NT2/D1 (cell line): ENCODE data around the gene FBXL12.
"Not testable (repeated sequence)": the region's sequence is repeated elsewhere in the genome, so short reads cannot be mapped to it uniquely, and the experiment has no call there.

ENCODE experiments used
- DNase-seq: peaks from one replicate; pipeline ENCODE4 v3.0.0-alpha.2; 2011; ENCODE audit warnings: low read depth, low spot score
- H3K27me3 ChIP-seq: 2 replicates; pipeline ENCODE4 v1.6.0; 2011; ENCODE audit warnings: mild to moderate bottlenecking; ENCODE audit not compliant: insufficient read length, insufficient read depth
- H3K36me3 ChIP-seq: 2 replicates; pipeline ENCODE4 v1.6.1; 2011; ENCODE audit warnings: mild to moderate bottlenecking, low read length, mixed read lengths; ENCODE audit not compliant: insufficient read depth, insufficient read length
- H3K4me1 ChIP-seq: 2 replicates; pipeline ENCODE4 v1.5.1; 2011; ENCODE audit not compliant: insufficient read depth, insufficient read length
- H3K4me3 ChIP-seq: 2 replicates; pipeline ENCODE4 v1.5.1; 2011; ENCODE audit warnings: low read depth; ENCODE audit not compliant: insufficient read length
- H3K9ac ChIP-seq: 2 replicates; pipeline ENCODE4 v1.6.0; 2011; ENCODE audit warnings: low read depth; ENCODE audit not compliant: insufficient read length
- H3K9me3 ChIP-seq: 2 replicates; pipeline ENCODE4 v1.5.1; 2011; ENCODE audit warnings: mild to moderate bottlenecking, low read length; ENCODE audit not compliant: insufficient read depth
- SUZ12 ChIP-seq: IDR thresholded peaks from 2 replicates; pipeline ENCODE4 v1.6.1; 2011; ENCODE audit not compliant: insufficient read length, insufficient read depth; ENCODE audit errors: extremely low read depth
- YY1 ChIP-seq: IDR thresholded peaks from 2 replicates; pipeline ENCODE4 v1.6.1; 2011; ENCODE audit not compliant: insufficient read length, insufficient read depth
- ZNF274 ChIP-seq: IDR thresholded peaks from 2 replicates; pipeline ENCODE4 v1.6.1; 2011; ENCODE audit warnings: mild to moderate bottlenecking, low read depth, low read length

Gene FBXL12

GRCh38 chr19:9848060-9848459 is 29.2 kb upstream of the FBXL12 start:
- H3K4me3 ChIP-seq: no peak overlapping the region
- H3K27me3 ChIP-seq: no peaks in the 10 kb centered on the region
- no peak for TF ChIP-seq YY1
- no peak for TF ChIP-seq ZNF274
- no peak for TF ChIP-seq SUZ12
- DNase-seq: no peak
- peaks cover 30% of the 10 kb centered on the region for H3K4me1 ChIP-seq
- no peaks in the 10 kb centered on the region for H3K9me3 ChIP-seq
- H3K36me3 ChIP-seq: peaks cover 76% of the 10 kb centered on the region
- H3K9ac ChIP-seq: no peak overlapping the region

DNA sequence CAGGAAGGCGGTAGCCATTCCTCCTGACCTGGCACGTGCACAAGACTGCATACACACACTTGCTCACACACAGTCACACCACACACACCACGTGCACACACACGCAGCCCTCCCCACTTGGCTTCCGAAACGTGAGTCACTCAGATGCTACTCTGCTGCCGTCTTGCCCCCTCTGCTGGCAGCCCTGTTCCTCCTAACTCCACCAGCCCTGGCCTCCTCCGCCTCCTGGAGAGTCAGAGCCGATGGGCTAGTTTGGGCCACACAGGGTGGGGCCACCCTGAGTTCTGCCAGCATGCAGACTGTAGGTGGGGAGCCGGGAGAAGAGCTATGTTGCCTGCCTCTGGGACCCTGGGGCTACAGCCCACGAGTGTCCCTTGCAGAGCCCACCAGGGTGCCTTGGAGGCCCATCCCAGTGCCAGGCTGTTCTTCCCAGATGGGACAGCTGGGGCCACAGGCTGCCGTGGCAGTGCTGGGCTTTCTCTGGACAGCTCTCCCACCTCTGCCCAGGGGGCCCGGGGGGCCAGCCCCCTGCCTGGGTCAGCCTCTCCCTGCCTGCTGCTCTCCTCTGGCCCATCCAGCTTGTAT is 28.3 kb upstream of the FBXL12 start:
- no peak overlapping the region for H3K4me3 ChIP-seq
- H3K27me3 ChIP-seq: no peaks in the 10 kb centered on the region
- H3K36me3 ChIP-seq: peaks cover 85% of the 10 kb centered on the region
- H3K9me3 ChIP-seq: no peaks in the 10 kb centered on the region
- H3K4me1 ChIP-seq: peaks cover 30% of the 10 kb centered on the region
- H3K9ac ChIP-seq: peak overlapping the region; percentile 50
- no peak for DNase-seq
- no peak for TF ChIP-seq SUZ12
- TF ChIP-seq YY1: no peak
- TF ChIP-seq ZNF274: no peak

GRCh38 chr19:9843626-9844273 is 24.9 kb upstream of the FBXL12 start:
- H3K9me3 ChIP-seq, H3K4me3 ChIP-seq, DNase-seq, H3K9ac ChIP-seq, H3K27me3 ChIP-seq: not testable (repeated sequence)
- H3K36me3 ChIP-seq: peaks cover 93% of the 10 kb centered on the region
- H3K4me1 ChIP-seq: peaks cover 17% of the 10 kb centered on the region

DNA sequence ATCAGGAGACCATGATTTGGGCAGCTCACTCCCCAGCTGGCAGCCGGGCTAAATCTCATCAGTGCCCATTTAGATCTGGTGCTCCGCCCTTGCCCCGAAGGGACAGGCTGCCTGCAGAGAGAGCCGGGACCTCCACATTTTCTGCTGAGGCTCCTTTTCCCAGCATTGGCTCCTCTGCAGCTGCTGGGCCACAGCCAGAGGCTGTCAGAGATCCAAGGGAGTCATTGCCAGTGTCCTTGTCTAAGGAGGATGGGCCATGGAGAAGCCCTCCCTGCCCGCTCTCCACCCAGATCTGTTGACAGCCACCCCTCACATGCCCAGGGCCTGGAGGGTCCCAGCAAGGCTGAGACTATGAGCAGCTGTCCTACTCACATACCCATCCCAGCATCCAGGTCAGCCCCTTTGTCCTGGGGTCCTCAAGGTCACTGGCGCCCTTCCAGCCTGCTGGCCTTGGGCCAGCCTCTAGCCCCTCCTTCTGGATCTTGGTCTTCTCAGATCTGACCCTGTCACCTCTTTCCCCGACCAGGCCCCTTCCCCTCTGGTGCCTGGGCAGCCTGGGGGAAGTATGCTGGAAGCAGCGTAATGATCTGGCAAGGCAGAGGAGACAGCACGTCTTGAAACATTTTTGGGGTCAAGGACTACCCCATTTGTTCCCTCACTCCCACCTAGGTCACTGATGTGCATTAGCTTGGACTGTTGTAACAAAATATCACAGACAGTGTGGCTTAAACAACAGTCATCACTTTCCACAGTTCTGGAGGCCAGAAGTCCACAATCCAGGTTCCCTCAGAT is 24.2 kb upstream of the FBXL12 start:
- Histone ChIP-seq H3K27me3 (no peaks in the 10 kb centered on the region), H3K4me1 (peaks cover 14% of the 10 kb centered on the region), H3K9me3 (no peaks in the 10 kb centered on the region), H3K36me3 (peaks cover 93% of the 10 kb centered on the region), H3K4me3 (no peak overlapping the region), H3K9ac (no peak overlapping the region)
- TF ChIP-seq YY1 (no peak), ZNF274 (no peak), SUZ12 (no peak)
- DNase-seq: no peak

GRCh38 chr19:9839415-9839814 is 20.5 kb upstream of the FBXL12 start:
- Histone ChIP-seq H3K9ac (no peak overlapping the region), H3K36me3 (peaks cover 68% of the 10 kb centered on the region), H3K4me3 (no peak overlapping the region), H3K4me1 (no peaks in the 10 kb centered on the region), H3K27me3 (no peaks in the 10 kb centered on the region), H3K9me3 (no peaks in the 10 kb centered on the region)
- TF ChIP-seq SUZ12: no peak
- TF ChIP-seq YY1: no peak
- no peak for TF ChIP-seq ZNF274
- DNase-seq: no peak

DNA sequence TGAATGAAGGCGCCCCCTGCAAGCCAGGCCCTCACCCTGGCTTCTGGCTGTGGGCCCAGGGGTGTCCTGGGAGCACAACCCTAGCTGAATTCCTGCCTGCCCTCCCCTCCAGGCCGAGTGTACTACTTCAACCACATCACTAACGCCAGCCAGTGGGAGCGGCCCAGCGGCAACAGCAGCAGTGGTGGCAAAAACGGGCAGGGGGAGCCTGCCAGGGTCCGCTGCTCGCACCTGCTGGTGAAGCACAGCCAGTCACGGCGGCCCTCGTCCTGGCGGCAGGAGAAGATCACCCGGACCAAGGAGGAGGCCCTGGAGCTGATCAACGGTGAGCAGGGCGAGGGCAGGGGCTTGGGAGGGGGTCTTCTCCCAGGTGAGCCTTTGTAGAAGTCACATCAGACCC is 19.4 kb upstream of the FBXL12 start:
- H3K9me3 ChIP-seq: no peaks in the 10 kb centered on the region
- H3K27me3 ChIP-seq: no peaks in the 10 kb centered on the region
- no peak for TF ChIP-seq ZNF274
- TF ChIP-seq YY1: no peak
- no peak for TF ChIP-seq SUZ12
- H3K36me3 ChIP-seq: peaks cover 58% of the 10 kb centered on the region
- no peak overlapping the region for H3K4me3 ChIP-seq
- no peak for DNase-seq
- no peak overlapping the region for H3K9ac ChIP-seq
- H3K4me1 ChIP-seq: no peaks in the 10 kb centered on the region

DNA sequence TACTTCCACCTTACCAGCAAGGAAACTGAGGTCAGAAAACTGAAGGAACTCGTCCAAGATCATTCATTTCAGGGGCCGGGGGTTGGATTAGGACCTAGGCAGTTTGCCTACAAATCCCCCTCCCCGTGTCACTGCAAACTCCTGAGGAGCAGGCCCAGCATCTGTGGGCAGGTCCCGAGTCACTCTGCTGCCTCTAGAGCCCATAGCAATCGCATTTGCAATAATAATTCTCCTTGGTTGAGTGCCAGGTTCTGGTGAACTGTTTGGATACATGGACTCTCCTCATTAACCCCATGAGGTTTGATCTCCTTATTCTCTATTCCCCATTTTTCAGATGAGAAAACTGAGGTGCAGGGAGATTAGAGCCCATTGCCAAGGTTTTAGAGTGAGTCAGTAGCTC is 17.1 kb upstream of the FBXL12 start:
- Histone ChIP-seq H3K36me3 (peaks cover 42% of the 10 kb centered on the region), H3K4me1 (no peaks in the 10 kb centered on the region), H3K27me3 (no peaks in the 10 kb centered on the region), H3K9ac (peak overlapping the region; percentile 93), H3K4me3 (peak overlapping the region; percentile 76), H3K9me3 (no peaks in the 10 kb centered on the region)
- no peak for DNase-seq
- TF ChIP-seq ZNF274 (no peak), SUZ12 (no peak), YY1 (no peak)

- H3K4me1 ChIP-seq: no peaks in the 10 kb centered on the region
- peak overlapping the region; percentile 93 for H3K9ac ChIP-seq
- no peak for TF ChIP-seq ZNF274
- TF ChIP-seq YY1: no peak
- no peak for TF ChIP-seq SUZ12
- no peaks in the 10 kb centered on the region for H3K9me3 ChIP-seq
- peak overlapping the region; percentile 76 for H3K4me3 ChIP-seq
- no peak for DNase-seq
- H3K27me3 ChIP-seq: no peaks in the 10 kb centered on the region
- peaks cover 40% of the 10 kb centered on the region for H3K36me3 ChIP-seq
Observed at GRCh38 chr19:9835507-9835949, 16.6 kb upstream of the FBXL12 start.
